ENCODE data around the gene CHST1.

The CHST1 gene

GRCh38 chr11:45665206-45665932 lies at the start of gene CHST1:
CHST1 (minus strand) TSS chr11:45665622; CDS start chr11:45650923, 14,699 bp downstream.
- DNase-seq (ENCODE audit: low read depth in 2 of 2) = no peak

- DNase-seq (ENCODE audit: low read depth in 2 of 2) = no peak
Measured at GRCh38 chr11:45713573-45713972, 48.2 kb upstream of the CHST1 start.

- no peak for DNase-seq (ENCODE audit: low read depth in 2 of 2)
Measured at GRCh38 chr11:45710561-45710960, 45.1 kb upstream of the CHST1 start.

GRCh38 chr11:45708887-45709663 lies 43.7 kb upstream of the CHST1 start:
- DNase-seq (ENCODE audit: low read depth in 2 of 2) = no peak

GRCh38 chr11:45704635-45705034 lies 39.2 kb upstream of the CHST1 start:
- no peak for DNase-seq (ENCODE audit: low read depth in 2 of 2)

GRCh38 chr11:45704133-45704532 lies 38.7 kb upstream of the CHST1 start:
- DNase-seq (ENCODE audit: low read depth in 2 of 2) = no peak

GRCh38 chr11:45702511-45702910 lies 37.1 kb upstream of the CHST1 start:
- DNase-seq (ENCODE audit: low read depth in 2 of 2) = no peak

GRCh38 chr11:45698777-45699497 lies 33.5 kb upstream of the CHST1 start:
- DNase-seq (ENCODE audit: low read depth in 2 of 2) = no peak

- no peak for DNase-seq (ENCODE audit: low read depth in 2 of 2)
Measured at GRCh38 chr11:45692808-45693453, 27.5 kb upstream of the CHST1 start.

- no peak for DNase-seq (ENCODE audit: low read depth in 2 of 2)
Measured at GRCh38 chr11:45688472-45689033, 23.1 kb upstream of the CHST1 start.

GRCh38 chr11:45687836-45688235 lies 22.4 kb upstream of the CHST1 start:
- DNase-seq (ENCODE audit: low read depth in 2 of 2) = no peak

GRCh38 chr11:45685964-45686537 lies 20.6 kb upstream of the CHST1 start:
- no peak for DNase-seq (ENCODE audit: low read depth in 2 of 2)

GRCh38 chr11:45684440-45684839 lies 19.0 kb upstream of the CHST1 start:
- no peak for DNase-seq (ENCODE audit: low read depth in 2 of 2)

GRCh38 chr11:45683271-45684058 lies 18.0 kb upstream of the CHST1 start:
- no peak for DNase-seq (ENCODE audit: low read depth in 2 of 2)

GRCh38 chr11:45679806-45680205 lies 14.4 kb upstream of the CHST1 start:
- no peak for DNase-seq (ENCODE audit: low read depth in 2 of 2)

- no peak for DNase-seq (ENCODE audit: low read depth in 2 of 2)
Measured at GRCh38 chr11:45678976-45679375, 13.6 kb upstream of the CHST1 start.

GRCh38 chr11:45677770-45678512 lies 12.5 kb upstream of the CHST1 start:
- no peak for DNase-seq (ENCODE audit: low read depth in 2 of 2)

- no peak for DNase-seq (ENCODE audit: low read depth in 2 of 2)
Measured at GRCh38 chr11:45676522-45677095, 11.2 kb upstream of the CHST1 start.

GRCh38 chr11:45675646-45676045 lies 10.2 kb upstream of the CHST1 start:
- no peak for DNase-seq (ENCODE audit: low read depth in 2 of 2)
